ENCODE results near the gene KRT40. TPM values are rescaled to one million over a fixed set of nuclear protein-coding genes. Genes with fewer than 3 reads are reported as not detected.
A peak's percentile ranks its signal among the peaks of the same experiment; 100 is the strongest.

KRT40 gene
- total RNA-seq, 3 donors from 2014 or later = 0.22 TPM; not detected in 2

DNA sequence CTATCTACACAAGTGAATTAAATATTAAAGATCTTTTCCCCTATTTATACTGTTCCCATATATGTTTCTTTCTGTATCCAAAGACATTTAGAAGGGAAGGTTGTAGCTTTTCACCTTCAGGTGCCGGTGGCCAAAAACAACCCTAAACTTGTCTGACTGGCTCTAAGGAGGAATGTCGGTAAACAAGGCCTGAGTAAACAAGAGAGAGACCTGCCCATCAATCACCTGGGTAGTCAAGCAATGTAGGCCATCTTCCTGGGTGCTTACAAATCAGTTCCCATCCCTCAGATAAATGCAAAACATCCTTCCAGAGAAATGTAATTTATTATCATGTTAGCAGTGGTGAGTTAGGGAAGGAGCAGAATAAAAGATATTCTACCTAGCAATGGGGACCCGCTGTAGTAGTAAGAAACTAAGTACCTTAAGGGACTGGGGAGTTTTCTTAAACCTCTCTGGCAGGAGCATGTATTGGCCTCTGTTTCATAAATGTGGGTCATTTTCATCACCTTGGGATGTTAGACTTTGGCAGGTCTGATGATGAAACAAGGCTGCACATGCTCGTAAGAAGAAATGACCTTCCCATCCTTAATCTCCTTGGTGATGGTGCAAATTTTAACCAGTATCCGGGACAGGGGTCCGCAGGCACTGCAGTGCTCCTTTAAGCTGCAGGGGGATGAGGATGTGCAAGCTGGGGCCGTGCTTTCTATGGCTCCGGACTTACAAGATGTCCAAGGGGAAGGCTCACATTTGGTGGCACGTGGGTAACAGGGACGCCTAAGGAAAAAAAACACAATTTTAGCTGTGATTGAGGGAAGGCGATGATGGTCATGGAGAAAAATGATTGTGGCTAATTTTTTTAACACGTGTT is 25.8 kb downstream of the KRT40 start:
- TF ChIP-seq, protein P1, sequence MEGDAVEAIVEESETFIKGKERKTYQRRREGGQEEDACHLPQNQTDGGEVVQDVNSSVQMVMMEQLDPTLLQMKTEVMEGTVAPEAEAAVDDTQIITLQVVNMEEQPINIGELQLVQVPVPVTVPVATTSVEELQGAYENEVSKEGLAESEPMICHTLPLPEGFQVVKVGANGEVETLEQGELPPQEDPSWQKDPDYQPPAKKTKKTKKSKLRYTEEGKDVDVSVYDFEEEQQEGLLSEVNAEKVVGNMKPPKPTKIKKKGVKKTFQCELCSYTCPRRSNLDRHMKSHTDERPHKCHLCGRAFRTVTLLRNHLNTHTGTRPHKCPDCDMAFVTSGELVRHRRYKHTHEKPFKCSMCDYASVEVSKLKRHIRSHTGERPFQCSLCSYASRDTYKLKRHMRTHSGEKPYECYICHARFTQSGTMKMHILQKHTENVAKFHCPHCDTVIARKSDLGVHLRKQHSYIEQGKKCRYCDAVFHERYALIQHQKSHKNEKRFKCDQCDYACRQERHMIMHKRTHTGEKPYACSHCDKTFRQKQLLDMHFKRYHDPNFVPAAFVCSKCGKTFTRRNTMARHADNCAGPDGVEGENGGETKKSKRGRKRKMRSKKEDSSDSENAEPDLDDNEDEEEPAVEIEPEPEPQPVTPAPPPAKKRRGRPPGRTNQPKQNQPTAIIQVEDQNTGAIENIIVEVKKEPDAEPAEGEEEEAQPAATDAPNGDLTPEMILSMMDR (IDR thresholded peaks at IDR 0.05) = no peak
- DNase-seq (peak in 1 of 3 donors; percentile 49), ATAC-seq (peak; percentile 73)

DNA sequence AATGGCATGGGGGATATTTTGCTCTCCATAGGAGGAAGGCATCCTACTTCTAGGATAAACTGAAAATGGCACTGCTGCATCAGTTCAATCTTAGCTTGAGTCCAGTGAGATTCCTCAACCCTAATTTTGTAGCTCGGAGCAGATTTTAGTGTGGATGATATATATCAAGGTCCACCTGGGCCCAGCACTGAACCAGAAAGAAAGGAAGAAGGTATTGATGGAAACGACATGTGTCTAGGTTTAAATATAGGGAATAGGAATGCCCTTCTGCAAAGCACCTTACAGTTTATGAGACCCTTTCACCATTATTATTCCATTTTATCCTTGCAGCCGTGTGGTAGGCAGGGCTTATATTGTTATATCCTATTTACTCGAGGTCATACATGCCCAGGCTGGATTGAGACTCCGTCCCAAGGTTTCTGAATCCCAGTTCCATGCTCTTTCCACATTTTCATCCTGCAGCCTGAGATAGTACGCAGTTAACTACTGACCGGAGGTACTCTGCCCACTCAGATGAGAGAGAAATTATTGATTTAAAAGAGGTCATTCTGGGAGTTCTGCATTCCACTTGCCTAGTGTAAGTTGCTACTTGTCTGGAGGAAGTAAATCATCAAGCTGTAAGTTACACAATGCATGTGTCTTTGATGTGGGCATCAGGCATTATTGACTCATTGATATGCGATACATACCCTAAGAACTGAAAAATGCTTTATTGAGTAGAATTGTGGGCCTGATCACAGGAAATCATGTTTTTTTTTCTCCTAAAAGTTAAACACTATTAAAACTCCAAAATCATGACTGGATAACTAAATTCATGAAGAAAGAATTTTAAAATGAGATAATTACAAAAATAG is 27.5 kb downstream of the KRT40 start:
- H3K4me1 ChIP-seq (ENCODE audit: low read depth) = no peaks in the 10 kb centered on the region
- TF ChIP-seq, protein P1 (IDR thresholded peaks at IDR 0.05) = no peak
- ATAC-seq (no peak), DNase-seq (no peak)
- intact Hi-C loops (cut with DNase I, micrococcal nuclease) = no loop called here
- H3K36me3 ChIP-seq (ENCODE audit: low read depth) = no peaks in the 10 kb centered on the region
- no peaks in the 10 kb centered on the region for H3K9me3 ChIP-seq
- no peak overlapping the region for H3K4me3 ChIP-seq

More for the DNA sequence above, 25.8 kb downstream of the KRT40 start:
- intact Hi-C loops (cut with DNase I, micrococcal nuclease) = no loop called here
- Histone ChIP-seq H3K4me1 (ENCODE audit: low read depth) (no peaks in the 10 kb centered on the region), H3K4me3 (no peak overlapping the region), H3K9me3 (no peaks in the 10 kb centered on the region), H3K36me3 (ENCODE audit: low read depth) (no peaks in the 10 kb centered on the region)

DNA sequence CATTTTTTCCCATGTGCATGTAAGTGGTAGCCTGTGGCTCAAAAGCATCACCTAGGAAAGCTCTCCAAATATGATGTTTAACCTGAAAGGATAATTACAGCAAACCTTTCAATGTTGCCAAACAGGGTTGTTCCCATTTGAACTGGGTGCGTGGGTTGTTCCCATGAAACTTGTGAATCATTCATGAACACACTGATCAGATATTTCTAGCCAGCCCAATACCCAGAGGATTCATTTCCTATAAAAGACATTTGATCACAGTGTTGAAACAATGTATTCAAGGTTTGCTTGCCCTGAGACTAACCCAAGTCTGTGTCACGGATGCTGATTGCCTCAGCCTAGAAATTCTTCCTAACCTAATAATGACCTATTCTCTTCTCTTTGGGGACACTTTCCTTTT is 30.2 kb downstream of the KRT40 start:
- intact Hi-C loops (cut with DNase I, micrococcal nuclease) = no loop called here
- Histone ChIP-seq H3K36me3 (ENCODE audit: low read depth) (no peaks in the 10 kb centered on the region), H3K4me1 (ENCODE audit: low read depth) (no peaks in the 10 kb centered on the region), H3K9me3 (no peaks in the 10 kb centered on the region), H3K4me3 (no peak overlapping the region)
- no peak for ATAC-seq
- TF ChIP-seq, protein P1 (IDR thresholded peaks at IDR 0.05) = no peak
- DNase-seq = no peak

DNA sequence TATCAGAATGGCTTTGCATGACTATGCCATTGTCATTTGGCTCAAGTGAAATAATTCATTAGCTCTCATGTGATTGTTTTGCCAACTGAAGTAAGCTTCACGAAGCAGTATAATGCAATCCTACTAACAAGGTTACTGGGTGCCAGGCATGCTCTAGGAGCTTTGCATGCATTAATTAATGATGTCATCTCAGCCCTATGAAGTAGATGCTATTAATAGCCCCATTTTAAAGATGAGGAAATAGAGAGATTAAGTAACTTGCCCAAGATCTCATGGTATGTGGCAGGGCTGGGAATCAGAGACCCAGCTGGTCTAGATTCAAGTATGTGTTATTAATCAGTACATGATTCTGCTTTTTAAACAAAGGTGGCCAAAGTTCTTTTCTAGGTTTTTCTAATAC is 31.5 kb downstream of the KRT40 start:
- Histone ChIP-seq H3K4me3 (no peak overlapping the region), H3K36me3 (ENCODE audit: low read depth) (no peaks in the 10 kb centered on the region), H3K4me1 (ENCODE audit: low read depth) (no peaks in the 10 kb centered on the region), H3K9me3 (no peaks in the 10 kb centered on the region)
- TF ChIP-seq, protein P1 (IDR thresholded peaks at IDR 0.05) = no peak
- ATAC-seq = no peak
- DNase-seq = no peak
- intact Hi-C loops (cut with DNase I, micrococcal nuclease) = no loop called here

DNA sequence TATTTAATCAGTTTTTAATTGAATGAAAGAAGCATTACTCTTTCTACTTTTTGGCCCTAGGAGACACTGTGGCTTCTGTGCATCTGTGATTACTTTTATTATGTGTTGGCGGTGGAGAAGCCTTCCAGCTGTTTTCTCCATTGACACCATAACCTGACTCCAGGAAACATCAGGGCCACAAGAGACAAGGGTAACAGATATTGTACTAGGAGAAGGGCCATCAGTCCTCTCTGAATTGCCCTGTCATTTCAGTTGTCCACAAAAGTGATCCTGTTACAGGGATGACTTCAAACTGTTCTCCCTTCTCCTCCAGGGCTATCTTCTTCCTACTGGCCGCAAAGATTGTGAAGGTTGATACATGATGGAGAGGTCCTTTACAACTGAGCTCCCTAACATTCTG is 32.0 kb downstream of the KRT40 start:
- Histone ChIP-seq H3K4me1 (ENCODE audit: low read depth) (no peaks in the 10 kb centered on the region), H3K36me3 (ENCODE audit: low read depth) (no peaks in the 10 kb centered on the region), H3K9me3 (no peaks in the 10 kb centered on the region), H3K4me3 (no peak overlapping the region)
- no peak for ATAC-seq
- DNase-seq = no peak
- intact Hi-C loops (cut with DNase I, micrococcal nuclease) = no loop called here
- TF ChIP-seq, protein P1 (IDR thresholded peaks at IDR 0.05) = no peak

Measured in mucosa of descending colon (tissue), 3 donors.